ENCODE measurements around the gene HELQ. TPM values are rescaled to one million over a fixed set of nuclear protein-coding genes. Genes with fewer than 3 reads are reported as not detected.
A peak's percentile ranks its signal among the peaks of the same experiment; 100 is the strongest.

HELQ gene
- polyA plus RNA-seq, 3 donors, result 7.0 to 11.3 (median 11.1) TPM

DNA sequence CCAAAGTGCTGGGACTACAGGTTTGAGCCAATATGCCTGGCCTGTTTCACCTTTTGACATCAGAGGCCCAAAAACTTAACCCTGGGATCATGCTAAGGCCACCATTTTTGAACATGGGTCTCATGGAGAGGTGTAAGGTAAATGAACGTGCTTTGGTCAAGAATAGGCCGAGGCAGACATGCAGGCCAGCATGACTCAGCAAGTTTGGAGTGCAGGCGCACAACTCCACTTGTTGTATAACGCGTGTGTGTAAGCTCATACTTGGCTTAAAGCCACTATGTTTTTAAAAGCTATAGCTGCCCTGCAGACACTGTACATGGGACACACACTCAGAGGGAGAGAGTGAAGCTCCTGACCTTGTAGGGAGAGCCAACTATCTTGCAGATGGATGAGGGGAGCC is 77.2 kb downstream of the HELQ start:
- Histone ChIP-seq H2AFZ (ENCODE audit: insufficient read depth, low read depth, low read length, poor library complexity, severe bottlenecking) (no peak overlapping the region), H3K4me1 (ENCODE audit: control insufficient read depth in 1 of 2, insufficient read depth in 2 of 2, low read length in 2 of 2) (peaks cover 0 to 3% of the 10 kb centered on the region in 2 donors), H3K9me3 (replicated peaks in 1 of 2; ENCODE audit: control insufficient read depth in 1 of 2, insufficient read depth in 1 of 2, low read length in 2 of 2) (peaks cover 17 to 25% of the 10 kb centered on the region in 2 donors), H3K4me3 (replicated peaks in 1 of 3; ENCODE audit: low read depth in 2 of 3, low read length in 3 of 3) (no peak overlapping the region), H3K9ac (ENCODE audit: insufficient read depth, low read length, poor library complexity, severe bottlenecking) (no peak overlapping the region), H3K36me3 (replicated peaks in 1 of 2; ENCODE audit: control insufficient read depth in 1 of 2, insufficient read depth in 2 of 2, low read length in 2 of 2) (no peaks in the 10 kb centered on the region), H4K20me1 (ENCODE audit: insufficient read depth, low read length) (no peaks in the 10 kb centered on the region), H3K27me3 (ENCODE audit: control insufficient read depth in 2 of 2, insufficient read depth in 2 of 2, low read length in 2 of 2) (no peaks in the 10 kb centered on the region), H3K79me2 (ENCODE audit: insufficient read depth, low read length) (no peaks in the 10 kb centered on the region), H3K27ac (ENCODE audit: low read depth in 1 of 2, low read length in 2 of 2) (no peak overlapping the region), H3K4me2 (replicated peaks; ENCODE audit: extremely low read depth, low read length, poor library complexity, severe bottlenecking) (no peak overlapping the region)
- DNase-seq, result no peak
- H3K4me3 Mint-ChIP-seq, result no peak overlapping the region
- intact Hi-C loops (cut with micrococcal nuclease), result no loop called here
- H3K36me3 Mint-ChIP-seq, result peaks cover 1 to 4% of the 10 kb centered on the region in 2 donors
- H3K4me1 Mint-ChIP-seq, result peaks cover 3% of the 10 kb centered on the region
- peaks cover 25 to 46% (median 35%) of the 10 kb centered on the region in 7 donors for H3K9me3 Mint-ChIP-seq
- WGBS (ENCODE audit: insufficient coverage), result 100% methylated on average over 4 of the region's 5 CpGs
- no peak for TF ChIP-seq CTCF (IDR thresholded peaks at IDR 0.05)
- H3K27ac Mint-ChIP-seq, result no peak overlapping the region
- H3K27me3 Mint-ChIP-seq (ENCODE audit: low read depth in 3 of 3), result peaks cover 0 to 2% (median 0%) of the 10 kb centered on the region in 3 donors

DNA sequence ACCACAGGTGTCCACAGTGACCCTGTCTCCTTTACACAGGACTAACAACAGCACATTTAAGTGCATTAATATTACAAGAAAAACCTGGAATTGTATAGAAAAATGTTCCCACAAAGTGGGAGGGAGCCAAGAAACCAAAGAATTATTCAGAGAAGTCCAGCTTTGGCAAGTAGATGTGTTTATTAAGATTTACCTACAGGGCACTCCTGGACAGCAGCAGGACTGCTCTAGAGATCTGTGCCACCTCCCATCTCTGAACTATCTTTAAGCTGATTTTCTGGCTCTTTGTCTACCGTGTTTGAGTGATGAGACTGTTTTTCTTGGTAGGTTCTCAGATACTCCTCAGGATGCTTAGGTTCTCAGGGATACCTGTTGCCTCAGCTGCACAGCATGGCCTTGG is 82.7 kb downstream of the HELQ start:
- WGBS (ENCODE audit: insufficient coverage), result no CpG with 5 or more reads among the region's 1 CpG
- H3K79me2 ChIP-seq (ENCODE audit: insufficient read depth, low read length), result no peaks in the 10 kb centered on the region
- no peaks in the 10 kb centered on the region for H3K36me3 ChIP-seq (replicated peaks in 1 of 2; ENCODE audit: control insufficient read depth in 1 of 2, insufficient read depth in 2 of 2, low read length in 2 of 2)
- peak overlapping the region in 1 of 7 donors; percentile 7 for H3K27ac Mint-ChIP-seq
- H3K27me3 Mint-ChIP-seq (ENCODE audit: low read depth in 3 of 3), result peaks cover 0 to 2% (median 0%) of the 10 kb centered on the region in 3 donors
- no peak overlapping the region for H3K4me3 ChIP-seq (replicated peaks in 1 of 3; ENCODE audit: low read depth in 2 of 3, low read length in 3 of 3)
- peaks cover 35 to 48% of the 10 kb centered on the region in 2 donors for H3K4me1 ChIP-seq (ENCODE audit: control insufficient read depth in 1 of 2, insufficient read depth in 2 of 2, low read length in 2 of 2)
- intact Hi-C loops (cut with micrococcal nuclease), result no loop called here
- no peak for TF ChIP-seq CTCF (IDR thresholded peaks at IDR 0.05)
- no peak overlapping the region for H2AFZ ChIP-seq (ENCODE audit: insufficient read depth, low read depth, low read length, poor library complexity, severe bottlenecking)
- DNase-seq, result no peak
- H4K20me1 ChIP-seq (ENCODE audit: insufficient read depth, low read length), result no peaks in the 10 kb centered on the region
- H3K27ac ChIP-seq (ENCODE audit: low read depth in 1 of 2, low read length in 2 of 2), result no peak overlapping the region
- peaks cover 6 to 13% of the 10 kb centered on the region in 2 donors for H3K9me3 ChIP-seq (replicated peaks in 1 of 2; ENCODE audit: control insufficient read depth in 1 of 2, insufficient read depth in 1 of 2, low read length in 2 of 2)
- peaks cover 3 to 4% of the 10 kb centered on the region in 2 donors for H3K36me3 Mint-ChIP-seq
- no peaks in the 10 kb centered on the region for H3K27me3 ChIP-seq (ENCODE audit: control insufficient read depth in 2 of 2, insufficient read depth in 2 of 2, low read length in 2 of 2)
- no peak overlapping the region for H3K4me3 Mint-ChIP-seq
- no peak overlapping the region for H3K9ac ChIP-seq (ENCODE audit: insufficient read depth, low read length, poor library complexity, severe bottlenecking)
- no peak overlapping the region for H3K4me2 ChIP-seq (replicated peaks; ENCODE audit: extremely low read depth, low read length, poor library complexity, severe bottlenecking)
- H3K9me3 Mint-ChIP-seq, result peaks cover 12 to 34% (median 24%) of the 10 kb centered on the region in 7 donors
- H3K4me1 Mint-ChIP-seq, result peaks cover 42% of the 10 kb centered on the region

Measured in CD14-positive monocyte (primary cell).